NT2/D1 (cell line): ENCODE results near the gene LRRC26.

Source experiments
- YY1 ChIP-seq: IDR thresholded peaks from 2 replicates; pipeline ENCODE4 v1.6.1; 2011; ENCODE audit not compliant: insufficient read length, insufficient read depth
- ZNF274 ChIP-seq: IDR thresholded peaks from 2 replicates; pipeline ENCODE4 v1.6.1; 2011; ENCODE audit warnings: mild to moderate bottlenecking, low read depth, low read length

GRCh38 chr9:137201205-137201868, 31.5 kb upstream of the LRRC26 start:
- TF ChIP-seq YY1 (no peak), ZNF274 (no peak)
